ENCODE measurements around the gene ZNF678.

ZNF678 gene

DNA sequence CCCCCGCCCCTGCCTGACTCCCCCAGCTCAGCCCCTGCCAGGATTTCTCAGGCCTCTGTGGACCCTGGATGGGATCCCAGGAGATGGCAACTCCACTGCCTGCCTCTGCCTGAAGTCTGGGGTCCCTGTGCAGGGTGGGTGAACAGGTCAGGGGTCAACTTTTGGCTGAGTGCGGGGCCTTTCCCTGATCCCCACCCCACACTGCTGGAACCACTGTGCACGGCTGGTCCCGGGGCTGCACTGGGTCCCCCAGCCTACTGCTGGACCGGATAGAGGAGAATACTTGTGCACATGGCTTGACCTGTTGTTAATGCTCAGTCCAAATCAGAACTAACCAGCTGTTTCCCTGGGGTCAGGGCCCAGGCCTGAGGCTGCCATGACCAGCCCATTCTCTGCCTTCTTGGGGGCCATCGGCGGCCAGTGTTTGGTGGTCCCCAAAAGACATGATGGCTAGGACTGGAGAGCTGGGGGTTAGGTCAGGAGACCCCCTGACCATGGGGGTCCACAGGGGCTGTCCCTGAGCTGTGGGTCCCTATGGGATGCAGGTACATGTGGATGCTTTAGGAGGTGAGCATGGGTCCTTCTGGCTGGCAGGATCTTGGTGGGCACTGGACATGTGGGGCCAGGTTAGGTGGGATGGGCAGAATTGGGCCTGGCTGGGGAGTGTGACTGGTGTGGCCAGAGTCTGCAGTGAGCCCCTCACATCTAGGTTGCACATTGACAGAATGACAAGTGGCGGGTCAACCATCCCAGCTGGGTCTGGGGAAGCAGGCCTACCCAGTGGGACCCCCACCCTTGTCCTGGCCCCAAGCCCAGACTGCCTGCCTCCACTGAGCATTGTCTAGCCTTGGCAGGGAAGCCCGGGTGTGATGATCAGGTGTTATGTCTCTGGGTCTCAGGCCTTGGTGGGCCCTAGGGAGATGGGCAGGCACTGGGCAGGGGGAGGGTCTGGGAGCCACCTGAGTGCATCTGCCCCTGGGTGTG is 19.0 kb upstream of the ZNF678 start:
- no peak for TF ChIP-seq ISL1 (CRISPR knock-in tag; IDR thresholded peaks at IDR 0.05)
- no peak for TF ChIP-seq ZNF8 (CRISPR knock-in tag; IDR thresholded peaks at IDR 0.05)
- TF ChIP-seq, protein P1, sequence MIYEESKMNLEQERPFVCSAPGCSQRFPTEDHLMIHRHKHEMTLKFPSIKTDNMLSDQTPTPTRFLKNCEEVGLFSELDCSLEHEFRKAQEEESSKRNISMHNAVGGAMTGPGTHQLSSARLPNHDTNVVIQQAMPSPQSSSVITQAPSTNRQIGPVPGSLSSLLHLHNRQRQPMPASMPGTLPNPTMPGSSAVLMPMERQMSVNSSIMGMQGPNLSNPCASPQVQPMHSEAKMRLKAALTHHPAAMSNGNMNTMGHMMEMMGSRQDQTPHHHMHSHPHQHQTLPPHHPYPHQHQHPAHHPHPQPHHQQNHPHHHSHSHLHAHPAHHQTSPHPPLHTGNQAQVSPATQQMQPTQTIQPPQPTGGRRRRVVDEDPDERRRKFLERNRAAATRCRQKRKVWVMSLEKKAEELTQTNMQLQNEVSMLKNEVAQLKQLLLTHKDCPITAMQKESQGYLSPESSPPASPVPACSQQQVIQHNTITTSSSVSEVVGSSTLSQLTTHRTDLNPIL (CRISPR knock-in tag; IDR thresholded peaks at IDR 0.05; ENCODE audit: low read depth): no peak
- no peak for TF ChIP-seq TCF4 (CRISPR knock-in tag; IDR thresholded peaks at IDR 0.05; ENCODE audit: borderline replicate concordance)
- no peak for TF ChIP-seq ZNF565 (CRISPR knock-in tag; conservative IDR thresholded peaks at IDR 0.05; ENCODE audit: low read depth)
- no peak for TF ChIP-seq BACH2 (CRISPR knock-in tag; IDR thresholded peaks at IDR 0.05; ENCODE audit: borderline replicate concordance)
- TF ChIP-seq SNAI2 (CRISPR knock-in tag; IDR thresholded peaks at IDR 0.05): no peak
- TF ChIP-seq, protein P2, sequence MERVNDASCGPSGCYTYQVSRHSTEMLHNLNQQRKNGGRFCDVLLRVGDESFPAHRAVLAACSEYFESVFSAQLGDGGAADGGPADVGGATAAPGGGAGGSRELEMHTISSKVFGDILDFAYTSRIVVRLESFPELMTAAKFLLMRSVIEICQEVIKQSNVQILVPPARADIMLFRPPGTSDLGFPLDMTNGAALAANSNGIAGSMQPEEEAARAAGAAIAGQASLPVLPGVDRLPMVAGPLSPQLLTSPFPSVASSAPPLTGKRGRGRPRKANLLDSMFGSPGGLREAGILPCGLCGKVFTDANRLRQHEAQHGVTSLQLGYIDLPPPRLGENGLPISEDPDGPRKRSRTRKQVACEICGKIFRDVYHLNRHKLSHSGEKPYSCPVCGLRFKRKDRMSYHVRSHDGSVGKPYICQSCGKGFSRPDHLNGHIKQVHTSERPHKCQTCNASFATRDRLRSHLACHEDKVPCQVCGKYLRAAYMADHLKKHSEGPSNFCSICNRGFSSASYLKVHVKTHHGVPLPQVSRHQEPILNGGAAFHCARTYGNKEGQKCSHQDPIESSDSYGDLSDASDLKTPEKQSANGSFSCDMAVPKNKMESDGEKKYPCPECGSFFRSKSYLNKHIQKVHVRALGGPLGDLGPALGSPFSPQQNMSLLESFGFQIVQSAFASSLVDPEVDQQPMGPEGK (CRISPR knock-in tag; IDR thresholded peaks at IDR 0.05; ENCODE audit: borderline replicate concordance): no peak
- ATAC-seq: no peak

DNA sequence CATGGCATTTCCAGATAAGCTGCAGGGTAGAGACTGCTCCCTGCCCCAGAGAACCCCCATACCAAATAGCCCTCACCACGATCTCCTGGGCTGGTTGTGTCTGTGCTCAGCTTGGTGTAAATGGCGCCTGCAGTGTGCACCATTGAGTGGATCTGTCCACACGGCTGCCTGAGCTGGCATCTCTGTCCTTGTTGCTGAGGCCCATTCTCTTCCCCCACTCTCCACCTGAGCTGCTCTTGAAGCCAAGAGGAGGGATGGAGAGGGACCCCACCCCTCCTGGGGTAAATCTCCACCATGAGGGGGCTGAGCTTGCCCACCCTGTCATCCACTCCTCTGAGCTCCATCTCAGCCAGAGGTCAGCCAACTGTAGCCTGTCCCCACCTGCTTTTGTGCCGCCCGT is 18.0 kb upstream of the ZNF678 start:
- TF ChIP-seq ARNTL (CRISPR knock-in tag; IDR thresholded peaks at IDR 0.05; ENCODE audit: borderline replicate concordance, low read depth) (no peak), ZC3H10 (CRISPR knock-in tag; IDR thresholded peaks at IDR 0.05) (no peak), CSDC2 (CRISPR knock-in tag; IDR thresholded peaks at IDR 0.05) (no peak), ZFP30 (CRISPR knock-in tag; IDR thresholded peaks at IDR 0.05) (no peak), ESRRG (CRISPR knock-in tag; IDR thresholded peaks at IDR 0.05) (no peak), SNAI2 (CRISPR knock-in tag; IDR thresholded peaks at IDR 0.05) (no peak), TOX (CRISPR knock-in tag; IDR thresholded peaks at IDR 0.05; ENCODE audit: borderline replicate concordance) (no peak), RARB (CRISPR knock-in tag; IDR thresholded peaks at IDR 0.05) (no peak)
- ATAC-seq: no peak

DNA sequence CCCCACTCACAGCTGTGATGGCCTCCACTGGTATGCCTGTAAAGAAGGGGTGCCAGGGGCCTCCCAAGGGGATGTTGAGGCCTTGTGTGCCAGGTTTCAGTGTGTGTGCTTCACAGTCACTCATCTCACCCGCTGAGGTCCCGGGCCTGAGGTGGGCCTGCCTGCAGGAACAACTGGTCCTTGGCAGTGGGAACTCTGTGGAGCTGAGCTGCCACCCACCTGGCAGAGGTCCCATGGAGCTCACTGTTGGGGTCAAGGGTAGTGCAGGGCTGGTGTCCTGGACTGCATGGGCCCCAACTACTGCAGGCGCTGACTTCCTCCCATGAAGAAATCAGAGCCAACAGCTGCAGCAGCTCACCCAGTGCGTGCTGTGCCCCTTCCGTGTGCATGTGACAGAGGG is 17.3 kb upstream of the ZNF678 start:
- TF ChIP-seq ZNF8 (CRISPR knock-in tag; IDR thresholded peaks at IDR 0.05) (no peak), OSR1 (CRISPR knock-in tag; IDR thresholded peaks at IDR 0.05) (no peak), ZFP3 (CRISPR knock-in tag; IDR thresholded peaks at IDR 0.05) (no peak), ARNTL (CRISPR knock-in tag; IDR thresholded peaks at IDR 0.05; ENCODE audit: borderline replicate concordance, low read depth) (no peak), TOX (CRISPR knock-in tag; IDR thresholded peaks at IDR 0.05; ENCODE audit: borderline replicate concordance) (no peak), BACH2 (CRISPR knock-in tag; IDR thresholded peaks at IDR 0.05; ENCODE audit: borderline replicate concordance) (no peak), RARB (CRISPR knock-in tag; IDR thresholded peaks at IDR 0.05) (no peak), TCF4 (CRISPR knock-in tag; IDR thresholded peaks at IDR 0.05; ENCODE audit: borderline replicate concordance) (no peak), ESRRG (CRISPR knock-in tag; IDR thresholded peaks at IDR 0.05) (no peak), SNAI2 (CRISPR knock-in tag; IDR thresholded peaks at IDR 0.05) (no peak), ISL1 (CRISPR knock-in tag; IDR thresholded peaks at IDR 0.05) (no peak)
- TF ChIP-seq, protein P3, sequence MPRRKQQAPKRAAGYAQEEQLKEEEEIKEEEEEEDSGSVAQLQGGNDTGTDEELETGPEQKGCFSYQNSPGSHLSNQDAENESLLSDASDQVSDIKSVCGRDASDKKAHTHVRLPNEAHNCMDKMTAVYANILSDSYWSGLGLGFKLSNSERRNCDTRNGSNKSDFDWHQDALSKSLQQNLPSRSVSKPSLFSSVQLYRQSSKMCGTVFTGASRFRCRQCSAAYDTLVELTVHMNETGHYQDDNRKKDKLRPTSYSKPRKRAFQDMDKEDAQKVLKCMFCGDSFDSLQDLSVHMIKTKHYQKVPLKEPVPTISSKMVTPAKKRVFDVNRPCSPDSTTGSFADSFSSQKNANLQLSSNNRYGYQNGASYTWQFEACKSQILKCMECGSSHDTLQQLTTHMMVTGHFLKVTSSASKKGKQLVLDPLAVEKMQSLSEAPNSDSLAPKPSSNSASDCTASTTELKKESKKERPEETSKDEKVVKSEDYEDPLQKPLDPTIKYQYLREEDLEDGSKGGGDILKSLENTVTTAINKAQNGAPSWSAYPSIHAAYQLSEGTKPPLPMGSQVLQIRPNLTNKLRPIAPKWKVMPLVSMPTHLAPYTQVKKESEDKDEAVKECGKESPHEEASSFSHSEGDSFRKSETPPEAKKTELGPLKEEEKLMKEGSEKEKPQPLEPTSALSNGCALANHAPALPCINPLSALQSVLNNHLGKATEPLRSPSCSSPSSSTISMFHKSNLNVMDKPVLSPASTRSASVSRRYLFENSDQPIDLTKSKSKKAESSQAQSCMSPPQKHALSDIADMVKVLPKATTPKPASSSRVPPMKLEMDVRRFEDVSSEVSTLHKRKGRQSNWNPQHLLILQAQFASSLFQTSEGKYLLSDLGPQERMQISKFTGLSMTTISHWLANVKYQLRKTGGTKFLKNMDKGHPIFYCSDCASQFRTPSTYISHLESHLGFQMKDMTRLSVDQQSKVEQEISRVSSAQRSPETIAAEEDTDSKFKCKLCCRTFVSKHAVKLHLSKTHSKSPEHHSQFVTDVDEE (CRISPR knock-in tag; IDR thresholded peaks at IDR 0.05): no peak
- TF ChIP-seq, protein P4, sequence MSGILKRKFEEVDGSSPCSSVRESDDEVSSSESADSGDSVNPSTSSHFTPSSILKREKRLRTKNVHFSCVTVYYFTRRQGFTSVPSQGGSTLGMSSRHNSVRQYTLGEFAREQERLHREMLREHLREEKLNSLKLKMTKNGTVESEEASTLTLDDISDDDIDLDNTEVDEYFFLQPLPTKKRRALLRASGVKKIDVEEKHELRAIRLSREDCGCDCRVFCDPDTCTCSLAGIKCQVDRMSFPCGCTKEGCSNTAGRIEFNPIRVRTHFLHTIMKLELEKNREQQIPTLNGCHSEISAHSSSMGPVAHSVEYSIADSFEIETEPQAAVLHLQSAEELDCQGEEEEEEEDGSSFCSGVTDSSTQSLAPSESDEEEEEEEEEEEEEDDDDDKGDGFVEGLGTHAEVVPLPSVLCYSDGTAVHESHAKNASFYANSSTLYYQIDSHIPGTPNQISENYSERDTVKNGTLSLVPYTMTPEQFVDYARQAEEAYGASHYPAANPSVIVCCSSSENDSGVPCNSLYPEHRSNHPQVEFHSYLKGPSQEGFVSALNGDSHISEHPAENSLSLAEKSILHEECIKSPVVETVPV (CRISPR knock-in tag; IDR thresholded peaks at IDR 0.05): no peak
- TF ChIP-seq, protein P5, sequence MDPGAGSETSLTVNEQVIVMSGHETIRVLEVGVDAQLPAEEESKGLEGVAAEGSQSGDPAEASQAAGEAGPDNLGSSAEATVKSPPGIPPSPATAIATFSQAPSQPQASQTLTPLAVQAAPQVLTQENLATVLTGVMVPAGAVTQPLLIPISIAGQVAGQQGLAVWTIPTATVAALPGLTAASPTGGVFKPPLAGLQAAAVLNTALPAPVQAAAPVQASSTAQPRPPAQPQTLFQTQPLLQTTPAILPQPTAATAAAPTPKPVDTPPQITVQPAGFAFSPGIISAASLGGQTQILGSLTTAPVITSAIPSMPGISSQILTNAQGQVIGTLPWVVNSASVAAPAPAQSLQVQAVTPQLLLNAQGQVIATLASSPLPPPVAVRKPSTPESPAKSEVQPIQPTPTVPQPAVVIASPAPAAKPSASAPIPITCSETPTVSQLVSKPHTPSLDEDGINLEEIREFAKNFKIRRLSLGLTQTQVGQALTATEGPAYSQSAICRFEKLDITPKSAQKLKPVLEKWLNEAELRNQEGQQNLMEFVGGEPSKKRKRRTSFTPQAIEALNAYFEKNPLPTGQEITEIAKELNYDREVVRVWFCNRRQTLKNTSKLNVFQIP (CRISPR knock-in tag; IDR thresholded peaks at IDR 0.05; ENCODE audit: borderline replicate concordance, low read depth): no peak
- no peak for ATAC-seq
